NCI-H2227 (cell line): ENCODE data around the gene GUCA1C.

ENCODE experiments used
- DNase-seq: peaks from one replicate; lab custom pipeline; 2025; ENCODE audit not compliant: unreplicated experiment; lab: John Stamatoyannopoulos, UW

The GUCA1C gene

DNA sequence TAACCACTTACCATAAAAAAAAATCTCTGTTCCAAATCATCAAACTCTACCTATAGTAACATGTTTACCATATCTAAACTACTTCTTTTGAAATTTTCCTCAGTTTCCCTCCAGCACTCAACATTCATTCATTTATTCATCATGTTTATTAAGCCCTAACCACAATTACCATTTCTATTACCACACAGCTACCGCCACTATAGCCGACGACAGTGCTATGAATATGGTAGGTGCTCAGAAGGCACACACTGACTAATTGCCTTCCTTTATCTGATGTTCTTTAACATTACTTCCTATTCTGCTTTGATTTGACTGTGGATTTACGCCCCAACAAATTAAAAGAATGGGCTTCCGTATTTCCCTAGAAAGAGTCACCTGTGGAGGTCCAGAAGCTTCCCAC is 43.9 kb downstream of the GUCA1C start:
- no peak for DNase-seq

GRCh38 chr3:108907194-108907593 is 46.5 kb downstream of the GUCA1C start:
- no peak for DNase-seq

GRCh38 chr3:108899530-108899929 is 54.1 kb downstream of the GUCA1C start:
- no peak for DNase-seq

- no peak for DNase-seq
These were observed 55.8 kb downstream of the GUCA1C start for GRCh38 chr3:108897883-108898282.

- no peak for DNase-seq
These were observed 58.7 kb downstream of the GUCA1C start for GRCh38 chr3:108894981-108895380.

DNA sequence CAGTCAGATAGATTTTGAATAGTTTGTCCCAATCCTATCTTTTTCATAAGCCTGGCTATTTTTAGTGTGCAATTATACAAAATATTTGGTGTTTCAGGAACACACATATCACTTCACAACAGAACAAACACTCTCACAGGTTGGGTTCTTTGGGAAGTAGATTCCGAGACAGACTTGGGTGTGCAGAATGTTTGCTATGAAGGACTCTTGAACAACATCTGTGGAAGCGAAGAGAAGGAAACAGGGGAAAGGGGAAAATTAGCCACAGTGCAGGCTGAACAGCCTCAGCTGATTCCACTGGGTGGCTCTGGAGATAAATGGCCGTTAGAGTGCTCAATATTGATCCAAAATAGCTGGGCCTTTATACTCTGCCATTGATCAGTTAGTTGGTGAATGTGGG is 61.8 kb downstream of the GUCA1C start:
- DNase-seq = no peak

GRCh38 chr3:108887777-108888176 is 65.9 kb downstream of the GUCA1C start:
- no peak for DNase-seq

- no peak for DNase-seq
These were observed 66.6 kb downstream of the GUCA1C start for GRCh38 chr3:108887121-108887520.

DNA sequence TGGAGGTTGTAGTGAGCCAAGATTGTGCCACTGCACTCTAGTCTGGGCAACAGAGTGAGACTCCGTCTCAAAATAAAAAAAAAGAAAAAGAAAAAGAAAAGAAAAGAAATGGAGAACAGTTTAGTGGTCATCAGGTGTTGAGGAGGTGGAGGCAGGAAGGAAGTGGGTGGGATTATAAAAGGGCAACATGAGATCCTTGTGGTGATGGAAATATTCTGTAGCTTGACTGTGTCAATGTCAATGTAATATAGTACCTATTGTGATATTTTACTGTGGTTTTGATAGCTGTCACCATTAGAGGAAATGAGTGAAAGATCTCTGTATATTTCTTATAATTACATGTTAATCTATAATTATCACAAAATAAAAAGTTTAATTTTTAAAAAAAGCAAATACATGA is 70.3 kb downstream of the GUCA1C start:
- no peak for DNase-seq

GRCh38 chr3:108882762-108883161 is 70.9 kb downstream of the GUCA1C start:
- DNase-seq = no peak

DNA sequence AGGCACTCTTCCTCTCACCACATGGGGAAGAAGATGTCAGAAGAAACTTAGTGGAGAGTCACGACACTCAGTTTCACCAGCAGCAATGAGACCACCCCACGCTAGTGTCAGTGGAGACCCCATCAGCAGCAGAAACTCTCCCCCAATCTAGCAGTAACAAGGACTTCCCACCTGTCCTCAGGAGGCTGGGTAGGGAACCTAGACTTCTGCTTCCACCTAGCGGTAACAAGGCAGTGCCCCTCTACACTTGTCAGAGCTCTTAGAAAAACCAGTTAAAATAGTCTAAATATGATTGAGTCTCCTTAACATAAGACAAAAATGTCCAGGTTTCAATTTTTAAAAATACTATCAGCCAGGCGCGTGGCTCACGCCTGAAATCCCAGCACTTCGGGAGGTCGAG is 73.8 kb downstream of the GUCA1C start:
- no peak for DNase-seq

GRCh38 chr3:108877901-108878300 is 75.8 kb downstream of the GUCA1C start:
- no peak for DNase-seq

- DNase-seq = no peak
These were observed 89.9 kb downstream of the GUCA1C start for GRCh38 chr3:108863799-108864135.

- no peak for DNase-seq
These were observed 90.5 kb downstream of the GUCA1C start for GRCh38 chr3:108862865-108863798.

GRCh38 chr3:108861401-108861800 is 92.3 kb downstream of the GUCA1C start:
- DNase-seq = no peak
